Stimulated activated CD4-positive, alpha-beta T cell treated with anti-CD3 and anti-CD28 coated beads, Interleukin-15, amount 100 ng/mL, for 24 hours (primary cell): Measurements from ENCODE around the gene ICAM3.

ENCODE experiments used
- DNase-seq: peaks from one replicate; pipeline ENCODE4 v3.0.0-alpha.2; 2020

Gene ICAM3

GRCh38 chr19:10317857-10318462 is 21.5 kb downstream of the ICAM3 start:
- DNase-seq, result no peak

- no peak for DNase-seq
These were observed 22.2 kb downstream of the ICAM3 start for GRCh38 chr19:10317045-10317856.

GRCh38 chr19:10316229-10317044 is 23.0 kb downstream of the ICAM3 start:
- no peak for DNase-seq

GRCh38 chr19:10315335-10316214 is 23.8 kb downstream of the ICAM3 start, which contains the start of gene FDX2:
Gene FDX2, minus strand, starts transcription at chr19:10316015. Its CDS starts 19 bp downstream, at chr19:10315996.
- DNase-seq, result peak; percentile 95

GRCh38 chr19:10309423-10309822 is 30.0 kb downstream of the ICAM3 start, which contains the start of gene ZGLP1:
Gene ZGLP1, minus strand, starts transcription at chr19:10309815.
- no peak for DNase-seq

- DNase-seq, result no peak
These were observed 33.1 kb downstream of the ICAM3 start for GRCh38 chr19:10306327-10306726.

GRCh38 chr19:10305139-10305806 is 34.2 kb downstream of the ICAM3 start:
- no peak for DNase-seq

- no peak for DNase-seq
These were observed 39.6 kb downstream of the ICAM3 start for GRCh38 chr19:10299545-10300458.

- no peak for DNase-seq
These were observed 43.4 kb downstream of the ICAM3 start for GRCh38 chr19:10295847-10296591.

- peak; percentile 69 for DNase-seq
These were observed 44.0 kb downstream of the ICAM3 start for GRCh38 chr19:10295305-10295846.

- peak; percentile 23 for DNase-seq
These were observed 45.1 kb downstream of the ICAM3 start for GRCh38 chr19:10294368-10294697.

GRCh38 chr19:10293637-10294367 is 45.6 kb downstream of the ICAM3 start:
- no peak for DNase-seq

GRCh38 chr19:10292789-10293636 is 46.4 kb downstream of the ICAM3 start:
- peak; percentile 29 for DNase-seq

GRCh38 chr19:10292206-10292788 is 47.1 kb downstream of the ICAM3 start:
- peak; percentile 84 for DNase-seq

- no peak for DNase-seq
These were observed 47.7 kb downstream of the ICAM3 start for GRCh38 chr19:10291554-10292205.

- DNase-seq, result peak; percentile 73
These were observed 48.4 kb downstream of the ICAM3 start for GRCh38 chr19:10290876-10291553.
